ENCODE measurements around the gene FKBP6.

- TF ChIP-seq CTCF (IDR thresholded peaks at IDR 0.05) (no peak), POLR2A (IDR thresholded peaks at IDR 0.05) (no peak)
Observed at GRCh38 chr7:73314271-73314670, 13.7 kb upstream of the FKBP6 start.
